ENCODE results near the gene GPR15LG. TPM values are rescaled to one million over a fixed set of nuclear protein-coding genes. Genes with fewer than 3 reads are reported as not detected.
"Not testable (repeated sequence)": the region's sequence is repeated elsewhere in the genome, so short reads cannot be mapped to it uniquely, and the experiment has no call there.

The GPR15LG gene
- total RNA-seq, 1 donor from 2014 or later: not detected

DNA sequence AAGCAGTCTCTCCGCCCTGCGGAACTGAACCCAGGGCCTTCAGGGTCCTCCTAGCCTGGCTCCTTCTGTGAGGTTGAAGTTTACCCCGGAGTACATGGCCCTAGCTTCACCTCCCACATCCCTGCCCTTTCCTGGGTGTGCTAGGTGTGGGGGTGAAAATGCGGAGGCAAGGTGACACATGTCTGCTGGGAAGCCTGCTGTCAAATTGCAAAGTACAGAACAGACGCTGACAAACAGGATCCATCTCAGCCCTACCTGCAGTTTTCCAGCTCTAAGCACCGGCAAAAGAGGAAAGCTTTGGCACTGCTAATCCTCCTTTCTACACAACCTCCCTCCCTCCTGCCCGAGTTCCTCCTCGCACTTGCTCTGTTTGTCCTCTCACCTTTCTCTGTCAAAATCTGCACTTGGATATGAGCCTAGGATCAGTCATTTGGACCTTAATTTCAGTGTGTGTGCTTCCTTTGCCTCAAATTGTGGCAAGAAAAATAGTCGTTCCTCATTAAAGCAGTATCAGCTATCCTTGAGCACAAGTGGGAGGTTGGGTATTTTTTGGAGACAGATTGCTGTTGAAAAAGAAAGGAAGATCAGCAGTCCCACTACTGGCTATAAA lies 14.4 kb upstream of the GPR15LG start:
- Mint-ChIP-seq H3K9me3 (no peaks in the 10 kb centered on the region), H3K4me3 (no peak overlapping the region), H3K27ac (no peak overlapping the region), H3K27me3 (ENCODE audit: low read depth) (peaks cover 37% of the 10 kb centered on the region), H3K36me3 (peaks cover 6% of the 10 kb centered on the region), H3K4me1 (peaks cover 2% of the 10 kb centered on the region)
- DNase-seq (ENCODE audit: low spot score in 2 of 2, unreplicated experiment in 2 of 2): no peak
- TF ChIP-seq, protein P1, sequence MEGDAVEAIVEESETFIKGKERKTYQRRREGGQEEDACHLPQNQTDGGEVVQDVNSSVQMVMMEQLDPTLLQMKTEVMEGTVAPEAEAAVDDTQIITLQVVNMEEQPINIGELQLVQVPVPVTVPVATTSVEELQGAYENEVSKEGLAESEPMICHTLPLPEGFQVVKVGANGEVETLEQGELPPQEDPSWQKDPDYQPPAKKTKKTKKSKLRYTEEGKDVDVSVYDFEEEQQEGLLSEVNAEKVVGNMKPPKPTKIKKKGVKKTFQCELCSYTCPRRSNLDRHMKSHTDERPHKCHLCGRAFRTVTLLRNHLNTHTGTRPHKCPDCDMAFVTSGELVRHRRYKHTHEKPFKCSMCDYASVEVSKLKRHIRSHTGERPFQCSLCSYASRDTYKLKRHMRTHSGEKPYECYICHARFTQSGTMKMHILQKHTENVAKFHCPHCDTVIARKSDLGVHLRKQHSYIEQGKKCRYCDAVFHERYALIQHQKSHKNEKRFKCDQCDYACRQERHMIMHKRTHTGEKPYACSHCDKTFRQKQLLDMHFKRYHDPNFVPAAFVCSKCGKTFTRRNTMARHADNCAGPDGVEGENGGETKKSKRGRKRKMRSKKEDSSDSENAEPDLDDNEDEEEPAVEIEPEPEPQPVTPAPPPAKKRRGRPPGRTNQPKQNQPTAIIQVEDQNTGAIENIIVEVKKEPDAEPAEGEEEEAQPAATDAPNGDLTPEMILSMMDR (IDR thresholded peaks at IDR 0.05; ENCODE audit: unreplicated experiment): no peak

DNA sequence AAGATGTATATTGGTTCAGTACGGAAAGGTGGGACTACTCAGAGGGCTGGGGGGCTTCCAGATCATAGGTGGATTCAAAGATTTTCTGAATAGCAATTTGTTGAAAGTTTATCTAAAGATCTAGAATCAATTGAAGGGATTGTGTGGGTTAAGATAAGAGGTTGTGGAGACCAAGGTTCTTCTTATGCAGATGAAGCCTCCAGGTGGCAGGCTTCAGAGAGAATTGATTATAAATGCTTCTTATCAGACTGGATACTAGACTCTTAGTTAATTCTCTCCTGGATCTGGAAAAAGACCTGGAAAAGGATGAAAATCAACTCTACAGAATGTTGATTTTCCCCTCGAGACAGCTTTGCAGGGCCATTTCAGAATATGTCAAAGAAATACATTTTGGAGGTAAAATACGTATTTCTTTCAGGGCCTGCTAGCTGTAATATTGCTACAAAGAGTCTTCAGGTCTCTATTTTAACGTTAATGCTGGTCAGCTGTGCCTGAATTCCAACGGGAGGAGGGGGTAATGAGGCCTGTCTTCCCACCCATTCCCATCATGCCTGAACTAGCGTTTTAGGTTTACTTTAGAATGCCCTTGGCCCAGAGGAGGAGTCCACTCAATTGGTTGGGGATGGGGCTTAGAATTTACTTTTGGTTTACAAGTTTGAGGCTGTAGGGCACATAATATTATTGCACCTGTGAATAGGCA lies 12.8 kb upstream of the GPR15LG start:
- Mint-ChIP-seq H3K36me3 (no peaks in the 10 kb centered on the region), H3K4me1 (peaks cover 2% of the 10 kb centered on the region), H3K9me3 (no peaks in the 10 kb centered on the region), H3K4me3 (no peak overlapping the region), H3K27ac (no peak overlapping the region), H3K27me3 (ENCODE audit: low read depth) (peaks cover 49% of the 10 kb centered on the region)
- TF ChIP-seq, protein P1 (IDR thresholded peaks at IDR 0.05; ENCODE audit: unreplicated experiment): no peak
- no peak for DNase-seq (ENCODE audit: low spot score in 2 of 2, unreplicated experiment in 2 of 2)

DNA sequence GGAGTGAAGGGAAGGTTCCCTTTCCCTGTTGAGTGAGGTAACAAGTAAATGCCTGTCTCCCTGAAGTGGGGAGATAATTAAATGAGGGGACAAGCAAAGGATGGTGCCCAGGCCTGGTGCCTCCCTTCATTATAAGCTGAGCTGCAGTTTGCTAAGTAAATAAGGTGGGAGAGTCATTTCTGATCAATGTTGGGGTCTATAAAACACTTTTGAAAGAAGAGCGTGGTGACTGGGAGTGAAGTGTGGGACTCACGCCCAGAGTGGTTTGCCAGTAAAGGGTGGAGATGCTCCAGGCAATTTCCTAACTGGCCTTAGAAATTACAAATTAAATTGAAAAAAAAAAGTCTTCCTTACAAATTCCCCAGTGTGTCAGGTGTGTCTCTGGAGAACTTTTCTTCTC lies 9.6 kb upstream of the GPR15LG start:
- H3K4me1 Mint-ChIP-seq: peaks cover 2% of the 10 kb centered on the region
- TF ChIP-seq, protein P1 (IDR thresholded peaks at IDR 0.05; ENCODE audit: unreplicated experiment): no peak

DNA sequence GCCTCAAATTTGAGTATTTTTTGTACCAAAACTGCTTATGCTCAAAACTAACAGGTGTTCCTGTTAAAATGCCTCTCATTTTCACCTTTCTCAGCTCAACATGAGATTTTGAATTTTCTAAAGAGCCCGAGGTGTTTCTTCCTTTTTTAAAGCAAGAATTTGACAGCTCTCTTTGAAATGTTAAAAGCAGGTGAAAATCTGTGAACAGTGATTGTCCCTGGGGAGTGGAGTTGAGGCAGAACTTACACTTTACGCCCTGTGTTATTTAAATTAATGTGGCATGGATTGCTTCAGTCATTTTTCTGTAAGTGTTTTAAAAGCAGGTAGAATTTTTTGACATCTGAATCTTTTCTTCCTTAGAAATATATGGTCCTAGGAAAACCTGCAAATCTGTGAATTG lies 9.2 kb upstream of the GPR15LG start:
- Mint-ChIP-seq H3K9me3 (peaks cover 3% of the 10 kb centered on the region), H3K36me3 (no peaks in the 10 kb centered on the region), H3K4me1 (no peaks in the 10 kb centered on the region), H3K4me3 (no peak overlapping the region), H3K27ac (no peak overlapping the region), H3K27me3 (ENCODE audit: low read depth) (peaks cover 36% of the 10 kb centered on the region)
- TF ChIP-seq, protein P1 (IDR thresholded peaks at IDR 0.05; ENCODE audit: unreplicated experiment): no peak
- DNase-seq (ENCODE audit: low spot score in 2 of 2, unreplicated experiment in 2 of 2): no peak

More for the DNA sequence above, 9.6 kb upstream of the GPR15LG start:
- H3K9me3 Mint-ChIP-seq: peaks cover 3% of the 10 kb centered on the region
- DNase-seq (ENCODE audit: low spot score in 2 of 2, unreplicated experiment in 2 of 2): no peak
- H3K36me3 Mint-ChIP-seq: no peaks in the 10 kb centered on the region
- no peak overlapping the region for H3K4me3 Mint-ChIP-seq
- peaks cover 41% of the 10 kb centered on the region for H3K27me3 Mint-ChIP-seq (ENCODE audit: low read depth)
- no peak overlapping the region for H3K27ac Mint-ChIP-seq

DNA sequence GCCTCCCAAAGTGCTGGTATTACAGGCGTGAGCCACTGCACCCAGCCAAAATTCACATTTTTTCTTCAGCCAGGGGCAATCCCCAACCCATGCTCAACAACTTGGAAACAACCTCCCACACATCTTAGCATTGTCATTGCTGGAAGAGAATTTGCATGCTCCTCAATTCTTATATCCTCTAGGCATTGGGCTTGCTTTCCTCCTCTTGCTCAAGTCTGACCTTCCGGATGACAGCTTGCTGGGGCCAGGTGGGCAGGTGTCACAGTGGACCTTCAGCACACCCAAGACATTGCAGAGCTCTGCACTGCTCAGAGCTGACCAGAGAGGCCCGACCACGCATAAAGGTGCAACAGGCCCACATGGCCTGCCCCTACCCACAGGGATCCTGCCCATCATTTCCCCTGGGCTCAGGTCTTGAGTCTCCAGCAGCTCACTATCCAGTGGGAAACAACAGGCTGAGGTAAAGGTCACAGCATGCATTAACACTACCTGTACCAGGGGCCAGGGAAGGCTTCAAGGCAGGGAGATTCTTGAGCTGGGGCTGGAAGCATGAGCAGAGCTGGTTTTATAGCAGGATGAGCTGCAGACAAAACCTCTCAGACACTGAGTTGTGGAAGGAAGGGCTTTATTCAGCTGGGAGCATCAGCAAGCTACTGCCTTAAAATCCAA lies 6.8 kb upstream of the GPR15LG start:
- TF ChIP-seq, protein P1 (IDR thresholded peaks at IDR 0.05; ENCODE audit: unreplicated experiment): no peak
- no peak for DNase-seq (ENCODE audit: low spot score in 2 of 2, unreplicated experiment in 2 of 2)
- H3K36me3 Mint-ChIP-seq: no peaks in the 10 kb centered on the region
- peaks cover 28% of the 10 kb centered on the region for H3K27me3 Mint-ChIP-seq (ENCODE audit: low read depth)
- no peaks in the 10 kb centered on the region for H3K4me1 Mint-ChIP-seq
- H3K4me3 Mint-ChIP-seq: no peak overlapping the region
- H3K27ac Mint-ChIP-seq: no peak overlapping the region
- peaks cover 3% of the 10 kb centered on the region for H3K9me3 Mint-ChIP-seq

DNA sequence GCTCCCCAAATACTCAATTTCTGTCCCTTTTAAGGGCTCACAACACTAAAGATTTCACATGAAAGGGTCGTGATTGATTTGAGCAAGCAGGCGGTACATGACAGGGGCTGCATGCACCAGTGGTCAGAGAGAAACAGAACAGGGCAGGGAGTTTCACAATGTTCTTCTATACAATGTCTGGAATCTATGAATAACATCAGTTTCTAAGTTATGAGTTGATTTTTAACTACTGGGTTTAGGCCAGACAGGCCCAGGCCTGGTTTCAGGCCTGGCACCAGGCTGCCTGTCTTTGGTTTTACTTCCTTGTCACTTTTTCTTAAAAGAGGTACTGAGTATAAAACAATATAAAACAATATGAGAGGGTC lies 6.3 kb upstream of the GPR15LG start:
- not testable (repeated sequence) for H3K36me3 Mint-ChIP-seq; DNase-seq (ENCODE audit: low spot score in 2 of 2, unreplicated experiment in 2 of 2); H3K9me3 Mint-ChIP-seq; H3K27ac Mint-ChIP-seq; H3K4me3 Mint-ChIP-seq; H3K4me1 Mint-ChIP-seq
- H3K27me3 Mint-ChIP-seq (ENCODE audit: low read depth): peaks cover 28% of the 10 kb centered on the region

DNA sequence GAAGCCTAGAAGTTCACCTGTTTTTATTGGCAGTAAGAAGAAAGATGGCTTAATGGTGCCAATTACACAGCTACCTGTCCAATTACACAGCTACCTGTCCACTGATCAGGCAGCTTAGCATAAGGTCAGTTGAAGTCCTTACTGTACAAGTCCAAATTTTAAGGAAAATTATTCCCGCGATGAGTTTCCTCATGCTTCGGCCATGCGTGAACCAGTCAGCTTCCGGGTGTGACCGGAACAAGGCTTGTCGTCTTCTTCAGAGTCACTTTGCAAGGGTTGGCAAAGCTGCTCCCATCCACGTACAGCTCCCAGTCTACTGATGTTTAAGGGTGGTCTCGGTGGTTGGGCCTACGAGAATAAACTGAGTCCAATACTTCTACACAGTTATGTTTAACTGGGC lies 5.2 kb upstream of the GPR15LG start:
- H3K4me3 Mint-ChIP-seq; H3K9me3 Mint-ChIP-seq; H3K27ac Mint-ChIP-seq; H3K36me3 Mint-ChIP-seq; H3K4me1 Mint-ChIP-seq; DNase-seq (ENCODE audit: low spot score in 2 of 2, unreplicated experiment in 2 of 2): not testable (repeated sequence)
- H3K27me3 Mint-ChIP-seq (ENCODE audit: low read depth): peaks cover 22% of the 10 kb centered on the region

DNA sequence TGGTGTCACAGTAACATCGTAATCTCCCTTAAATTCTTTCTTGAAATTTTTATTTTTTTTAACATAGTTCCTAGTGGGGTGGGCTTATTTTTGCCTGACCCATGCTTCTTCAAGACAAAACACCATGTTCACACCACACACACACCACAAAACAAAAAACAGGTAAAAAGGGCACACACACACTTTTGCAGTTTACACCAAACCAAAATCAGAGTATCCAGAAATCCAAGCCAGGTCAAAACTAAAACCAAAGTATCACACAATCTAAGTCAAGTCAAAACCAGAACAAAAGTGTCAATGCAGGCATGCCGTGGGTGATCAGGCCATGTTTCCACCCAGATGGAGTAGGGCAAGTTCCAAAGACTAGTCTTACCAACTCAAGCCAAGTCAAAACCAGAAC lies 2.4 kb upstream of the GPR15LG start:
- DNase-seq (ENCODE audit: low spot score in 2 of 2, unreplicated experiment in 2 of 2); H3K4me3 Mint-ChIP-seq; H3K27ac Mint-ChIP-seq; H3K36me3 Mint-ChIP-seq; H3K9me3 Mint-ChIP-seq; H3K4me1 Mint-ChIP-seq; H3K27me3 Mint-ChIP-seq (ENCODE audit: low read depth): not testable (repeated sequence)

All from mesothelial cell of epicardium (in vitro differentiated cells).